ENCODE data around the gene HPCAL4. TPM values are rescaled to one million over a fixed set of nuclear protein-coding genes. Genes with fewer than 3 reads are reported as not detected.
A peak's percentile ranks its signal among the peaks of the same experiment; 100 is the strongest.

Gene HPCAL4
- total RNA-seq, 5 donors from 2014 or later (not counting 1 experiment from before 2014, with no cell fraction given): 10.3 to 38.5 (median 28.5) TPM

GRCh38 chr1:39690225-39690624 lies 1.0 kb downstream of the HPCAL4 start:
- Histone ChIP-seq H3K36me3 (ENCODE audit: control insufficient read depth in 2 of 2, extremely low read depth in 1 of 2, insufficient read depth in 1 of 2, low read length in 1 of 2) (no peaks in the 10 kb centered on the region), H3K27ac (ENCODE audit: low read length) (no peak overlapping the region), H3K9me3 (no peaks in the 10 kb centered on the region), H3K4me1 (ENCODE audit: control insufficient read depth in 1 of 2, extremely low read depth in 1 of 2, insufficient read depth in 2 of 2, low read length in 2 of 2) (peaks cover 0 to 36% of the 10 kb centered on the region in 2 experiments), H3K27me3 (replicated peaks in 1 of 2; ENCODE audit: control insufficient read depth in 2 of 2, extremely low read depth in 1 of 2, insufficient read depth in 2 of 2, low read length in 1 of 2) (peaks cover 10 to 59% of the 10 kb centered on the region in 2 experiments), H3K4me3 (ENCODE audit: control insufficient read depth in 1 of 2, extremely low read depth in 1 of 2, low read length in 1 of 2) (peak overlapping the region in 1 of 2 donors; percentile 66)
- Mint-ChIP-seq H3K4me3 (peak overlapping the region; percentile 85 to 91 (median 86)), H3K4me1 (peaks cover 43 to 52% (median 43%) of the 10 kb centered on the region in 3 donors), H3K9me3 (no peaks in the 10 kb centered on the region), H3K27me3 (peaks cover 5% of the 10 kb centered on the region in 2 donors), H3K36me3 (peaks cover 10% of the 10 kb centered on the region), H3K27ac (peak overlapping the region; percentile 72 to 90)
- no peak for DNase-seq
- ATAC-seq (replicated peaks in 1 of 4): no peak
- ChIA-PET POLR2A (interaction anchor here in 1 of 2 donors (0.9 kb wide), 1 partner anchor 32 kb away, joined by 3 read pairs; no protein-coding TSS in a partner anchor), CTCF (no interaction called here)
- WGBS (ENCODE audit: insufficient coverage): 49% methylated on average over 2 of the region's 2 CpGs

- no peaks in the 10 kb centered on the region for H3K9me3 ChIP-seq
- POLR2A ChIA-PET: interaction anchor here in 1 of 2 donors (0.7 kb wide), 1 partner anchor 16 kb away, joined by 3 read pairs; no protein-coding TSS in a partner anchor
- H3K4me1 ChIP-seq (ENCODE audit: control insufficient read depth in 1 of 2, extremely low read depth in 1 of 2, insufficient read depth in 2 of 2, low read length in 2 of 2): peaks cover 0 to 38% of the 10 kb centered on the region in 2 experiments
- Mint-ChIP-seq H3K4me3 (peak overlapping the region; percentile 85 to 91 (median 86)), H3K27ac (peak overlapping the region in 1 of 2 donors; percentile 76), H3K9me3 (no peaks in the 10 kb centered on the region), H3K36me3 (peaks cover 10% of the 10 kb centered on the region), H3K4me1 (peaks cover 43 to 54% (median 45%) of the 10 kb centered on the region in 3 donors), H3K27me3 (peaks cover 8 to 9% of the 10 kb centered on the region in 2 donors)
- peaks cover 11 to 62% of the 10 kb centered on the region in 2 experiments for H3K27me3 ChIP-seq (replicated peaks in 1 of 2; ENCODE audit: control insufficient read depth in 2 of 2, extremely low read depth in 1 of 2, insufficient read depth in 2 of 2, low read length in 1 of 2)
- ATAC-seq (replicated peaks in 1 of 4): no peak
- no peak for DNase-seq
- H3K4me3 ChIP-seq (ENCODE audit: control insufficient read depth in 1 of 2, extremely low read depth in 1 of 2, low read length in 1 of 2): no peak overlapping the region
- no peak overlapping the region for H3K27ac ChIP-seq (ENCODE audit: low read length)
- no peaks in the 10 kb centered on the region for H3K36me3 ChIP-seq (ENCODE audit: control insufficient read depth in 2 of 2, extremely low read depth in 1 of 2, insufficient read depth in 1 of 2, low read length in 1 of 2)
- CTCF ChIA-PET: no interaction called here
Observed at GRCh38 chr1:39689635-39690034, 1.6 kb downstream of the HPCAL4 start.

- no peaks in the 10 kb centered on the region for H3K9me3 ChIP-seq
- no CpG with 5 or more reads among the region's 2 CpGs for WGBS (ENCODE audit: insufficient coverage)
- Mint-ChIP-seq H3K4me3 (peak overlapping the region in 2 of 3 donors; percentile 7 to 86), H3K27me3 (peaks cover 9 to 10% of the 10 kb centered on the region in 2 donors), H3K36me3 (peaks cover 10% of the 10 kb centered on the region), H3K27ac (peak overlapping the region in 1 of 2 donors; percentile 41), H3K4me1 (peaks cover 45 to 54% (median 46%) of the 10 kb centered on the region in 3 donors), H3K9me3 (no peaks in the 10 kb centered on the region)
- no peak for ATAC-seq (replicated peaks in 1 of 4)
- ChIA-PET CTCF (no interaction called here), POLR2A (interaction anchor here in 1 of 2 donors (0.7 kb wide), 1 partner anchor 16 kb away, joined by 3 read pairs; no protein-coding TSS in a partner anchor)
- no peak overlapping the region for H3K4me3 ChIP-seq (ENCODE audit: control insufficient read depth in 1 of 2, extremely low read depth in 1 of 2, low read length in 1 of 2)
- peaks cover 0 to 42% of the 10 kb centered on the region in 2 experiments for H3K4me1 ChIP-seq (ENCODE audit: control insufficient read depth in 1 of 2, extremely low read depth in 1 of 2, insufficient read depth in 2 of 2, low read length in 2 of 2)
- no peaks in the 10 kb centered on the region for H3K36me3 ChIP-seq (ENCODE audit: control insufficient read depth in 2 of 2, extremely low read depth in 1 of 2, insufficient read depth in 1 of 2, low read length in 1 of 2)
- peaks cover 9 to 66% of the 10 kb centered on the region in 2 experiments for H3K27me3 ChIP-seq (replicated peaks in 1 of 2; ENCODE audit: control insufficient read depth in 2 of 2, extremely low read depth in 1 of 2, insufficient read depth in 2 of 2, low read length in 1 of 2)
- H3K27ac ChIP-seq (ENCODE audit: low read length): no peak overlapping the region
- no peak for DNase-seq
Observed at GRCh38 chr1:39689214-39689613, 2.0 kb downstream of the HPCAL4 start.

- H3K4me1 Mint-ChIP-seq: peaks cover 45 to 54% (median 46%) of the 10 kb centered on the region in 3 donors
- Histone ChIP-seq H3K27ac (ENCODE audit: low read length) (no peak overlapping the region), H3K4me3 (ENCODE audit: control insufficient read depth in 1 of 2, extremely low read depth in 1 of 2, low read length in 1 of 2) (no peak overlapping the region), H3K9me3 (no peaks in the 10 kb centered on the region), H3K4me1 (ENCODE audit: control insufficient read depth in 1 of 2, extremely low read depth in 1 of 2, insufficient read depth in 2 of 2, low read length in 2 of 2) (peaks cover 0 to 47% of the 10 kb centered on the region in 2 experiments), H3K36me3 (ENCODE audit: control insufficient read depth in 2 of 2, extremely low read depth in 1 of 2, insufficient read depth in 1 of 2, low read length in 1 of 2) (no peaks in the 10 kb centered on the region), H3K27me3 (replicated peaks in 1 of 2; ENCODE audit: control insufficient read depth in 2 of 2, extremely low read depth in 1 of 2, insufficient read depth in 2 of 2, low read length in 1 of 2) (peaks cover 9 to 67% of the 10 kb centered on the region in 2 experiments)
- H3K27ac Mint-ChIP-seq: peak overlapping the region in 1 of 2 donors; percentile 41
- CTCF ChIA-PET: interaction anchor here in 1 of 2 donors (0.5 kb wide), 1 partner anchor 481 kb away, joined by 3 read pairs; no protein-coding TSS in a partner anchor
- peaks cover 9 to 10% of the 10 kb centered on the region in 2 donors for H3K27me3 Mint-ChIP-seq
- no peak overlapping the region for H3K4me3 Mint-ChIP-seq
- 78% methylated on average over 2 of the region's 3 CpGs for WGBS (ENCODE audit: insufficient coverage)
- POLR2A ChIA-PET: no interaction called here
- H3K9me3 Mint-ChIP-seq: no peaks in the 10 kb centered on the region
- no peak for DNase-seq
- no peak for ATAC-seq (replicated peaks in 1 of 4)
- peaks cover 10% of the 10 kb centered on the region for H3K36me3 Mint-ChIP-seq
Observed at GRCh38 chr1:39688706-39689105, 2.5 kb downstream of the HPCAL4 start.

GRCh38 chr1:39687243-39687642 lies 4.0 kb downstream of the HPCAL4 start:
- Mint-ChIP-seq H3K4me1 (peaks cover 43 to 54% (median 50%) of the 10 kb centered on the region in 3 donors), H3K4me3 (no peak overlapping the region), H3K27ac (no peak overlapping the region), H3K9me3 (no peaks in the 10 kb centered on the region), H3K27me3 (peaks cover 9 to 11% of the 10 kb centered on the region in 2 donors), H3K36me3 (peaks cover 18% of the 10 kb centered on the region)
- 80% methylated on average over 1 of the region's 2 CpGs for WGBS (ENCODE audit: insufficient coverage)
- Histone ChIP-seq H3K27me3 (replicated peaks in 1 of 2; ENCODE audit: control insufficient read depth in 2 of 2, extremely low read depth in 1 of 2, insufficient read depth in 2 of 2, low read length in 1 of 2) (peaks cover 11 to 63% of the 10 kb centered on the region in 2 experiments), H3K4me1 (ENCODE audit: control insufficient read depth in 1 of 2, extremely low read depth in 1 of 2, insufficient read depth in 2 of 2, low read length in 2 of 2) (peaks cover 0 to 50% of the 10 kb centered on the region in 2 experiments), H3K4me3 (ENCODE audit: control insufficient read depth in 1 of 2, extremely low read depth in 1 of 2, low read length in 1 of 2) (no peak overlapping the region), H3K27ac (ENCODE audit: low read length) (no peak overlapping the region), H3K36me3 (ENCODE audit: control insufficient read depth in 2 of 2, extremely low read depth in 1 of 2, insufficient read depth in 1 of 2, low read length in 1 of 2) (no peaks in the 10 kb centered on the region), H3K9me3 (no peaks in the 10 kb centered on the region)
- ATAC-seq (replicated peaks in 1 of 4) (no peak), DNase-seq (no peak)
- POLR2A ChIA-PET: no interaction called here
- CTCF ChIA-PET: no interaction called here

- DNase-seq (no peak), ATAC-seq (replicated peaks in 1 of 4) (no peak)
- Histone ChIP-seq H3K4me1 (ENCODE audit: control insufficient read depth in 1 of 2, extremely low read depth in 1 of 2, insufficient read depth in 2 of 2, low read length in 2 of 2) (peaks cover 0 to 41% of the 10 kb centered on the region in 2 experiments), H3K27me3 (replicated peaks in 1 of 2; ENCODE audit: control insufficient read depth in 2 of 2, extremely low read depth in 1 of 2, insufficient read depth in 2 of 2, low read length in 1 of 2) (peaks cover 11 to 45% of the 10 kb centered on the region in 2 experiments), H3K9me3 (no peaks in the 10 kb centered on the region), H3K4me3 (ENCODE audit: control insufficient read depth in 1 of 2, extremely low read depth in 1 of 2, low read length in 1 of 2) (no peak overlapping the region), H3K36me3 (ENCODE audit: control insufficient read depth in 2 of 2, extremely low read depth in 1 of 2, insufficient read depth in 1 of 2, low read length in 1 of 2) (no peaks in the 10 kb centered on the region), H3K27ac (ENCODE audit: low read length) (no peak overlapping the region)
- 67% methylated on average over 1 of the region's 3 CpGs for WGBS (ENCODE audit: insufficient coverage)
- H3K4me3 Mint-ChIP-seq: peak overlapping the region; percentile 34 to 65 (median 52)
- peaks cover 9% of the 10 kb centered on the region in 2 donors for H3K27me3 Mint-ChIP-seq
- peaks cover 33% of the 10 kb centered on the region for H3K36me3 Mint-ChIP-seq
- H3K4me1 Mint-ChIP-seq: peaks cover 48 to 58% (median 57%) of the 10 kb centered on the region in 3 donors
- ChIA-PET POLR2A (interaction anchor here in 1 of 2 donors (0.6 to 0.7 kb wide), 2 partner anchors 18 to 1511 kb away, joined by 3 to 4 read pairs; no protein-coding TSS in a partner anchor), CTCF (no interaction called here)
- H3K27ac Mint-ChIP-seq: peak overlapping the region; percentile 77 to 82
- H3K9me3 Mint-ChIP-seq: no peaks in the 10 kb centered on the region
Observed at GRCh38 chr1:39685071-39685470, 6.2 kb downstream of the HPCAL4 start.
